Stimulated activated CD8-positive, alpha-beta memory T cell treated with anti-CD3 and anti-CD28 coated beads, Interleukin-7, amount 100 ng/mL, for 24 hours (primary cell): ENCODE measurements around the gene DENND6B.
"Not testable (repeated sequence)": the region's sequence is repeated elsewhere in the genome, so short reads cannot be mapped to it uniquely, and the experiment has no call there.

Source experiments
- DNase-seq: peaks from one replicate; pipeline ENCODE4 v3.0.0-alpha.2; 2020; ENCODE audit warnings: low read depth

DENND6B gene

GRCh38 chr22:50289151-50289941 is 37.5 kb downstream of the DENND6B start:
- no peak for DNase-seq

- DNase-seq = no peak
Observed at GRCh38 chr22:50287731-50288130, 39.1 kb downstream of the DENND6B start.

- no peak for DNase-seq
Observed at GRCh38 chr22:50286701-50287318, 40.0 kb downstream of the DENND6B start.

- DNase-seq = no peak
Observed at GRCh38 chr22:50286275-50286674, 40.5 kb downstream of the DENND6B start.

GRCh38 chr22:50285568-50286229 is 41.1 kb downstream of the DENND6B start:
- no peak for DNase-seq

GRCh38 chr22:50284479-50284878 is 42.3 kb downstream of the DENND6B start:
- DNase-seq = no peak

- no peak for DNase-seq
Observed at GRCh38 chr22:50283821-50284220, 43.0 kb downstream of the DENND6B start.

GRCh38 chr22:50282361-50283155 is 44.3 kb downstream of the DENND6B start:
- DNase-seq = no peak

GRCh38 chr22:50281957-50282356 is 44.9 kb downstream of the DENND6B start:
- no peak for DNase-seq

- no peak for DNase-seq
Observed at GRCh38 chr22:50281384-50281760, 45.4 kb downstream of the DENND6B start.

GRCh38 chr22:50280708-50281383 is 46.0 kb downstream of the DENND6B start:
- DNase-seq = no peak

- DNase-seq = no peak
Observed at GRCh38 chr22:50280022-50280707, 46.6 kb downstream of the DENND6B start.

GRCh38 chr22:50278956-50279619 is 47.7 kb downstream of the DENND6B start:
- DNase-seq = no peak

- DNase-seq = no peak
Observed at GRCh38 chr22:50278461-50278860, 48.4 kb downstream of the DENND6B start.

- DNase-seq = no peak
Observed at GRCh38 chr22:50277761-50278160, 49.1 kb downstream of the DENND6B start.

GRCh38 chr22:50276143-50276542 is 50.7 kb downstream of the DENND6B start:
- DNase-seq = no peak

- no peak for DNase-seq
Observed at GRCh38 chr22:50275181-50276055, 51.4 kb downstream of the DENND6B start.

- no peak for DNase-seq
Observed at GRCh38 chr22:50274771-50275170, 52.0 kb downstream of the DENND6B start.

GRCh38 chr22:50274311-50274710 is 52.5 kb downstream of the DENND6B start:
- DNase-seq = no peak

- DNase-seq = not testable (repeated sequence)
Observed at GRCh38 chr22:50273781-50274180, 53.0 kb downstream of the DENND6B start.
